ENCODE measurements around the gene HSF2BP. TPM values are rescaled to one million over a fixed set of nuclear protein-coding genes. Genes with fewer than 3 reads are reported as not detected.

HSF2BP gene
- total and polyA plus RNA-seq, 2 of the 8 experiments (the other 6 are each of a cell fraction or from before 2014, with no cell fraction given), result 0.51 to 0.93 TPM

GRCh38 chr21:43590194-43590593, 69.1 kb downstream of the HSF2BP start:
- Histone ChIP-seq H3K4me3 (ENCODE audit: extremely low read depth in 1 of 4, insufficient read depth in 2 of 4, low read depth in 3 of 4, low read length in 4 of 4) (no peak overlapping the region), H2BK12ac (ENCODE audit: low read depth, low read length) (no peak overlapping the region), H3K23ac (ENCODE audit: insufficient read length) (no peak overlapping the region), H4K5ac (ENCODE audit: insufficient read length, low read depth, low read length) (no peak overlapping the region), H3K18ac (ENCODE audit: extremely low read depth, low read length) (no peak overlapping the region), H2AFZ (ENCODE audit: low read length) (no peak overlapping the region), H4K91ac (replicated peaks; ENCODE audit: insufficient read length, low read length) (no peak overlapping the region), H3K4ac (replicated peaks; ENCODE audit: insufficient read length, low read depth, low read length) (no peak overlapping the region), H3K4me1 (replicated peaks in 1 of 4; ENCODE audit: control insufficient read depth in 3 of 4, insufficient read depth in 4 of 4, low read length in 3 of 4) (no peaks in the 10 kb centered on the region; a peak in 2 of 7 replicates), H3K56ac (replicated peaks; ENCODE audit: insufficient read length, low read depth, low read length) (no peak overlapping the region), H2BK120ac (replicated peaks; ENCODE audit: low read depth, low read length) (no peak overlapping the region), H3K9me3 (ENCODE audit: insufficient read depth in 2 of 2, low read depth in 1 of 2, low read length in 1 of 2) (no peaks in the 10 kb centered on the region), H3K4me2 (ENCODE audit: insufficient read depth in 1 of 2, low read depth in 2 of 2, low read length in 2 of 2) (no peak overlapping the region), H3K9ac (replicated peaks in 1 of 4; ENCODE audit: extremely low read depth in 1 of 4, low read depth in 3 of 4, low read length in 3 of 4) (no peak overlapping the region), H2AK5ac (ENCODE audit: low read depth, low read length) (no peak overlapping the region), H3K27me3 (replicated peaks in 1 of 4; ENCODE audit: control insufficient read depth in 3 of 4, extremely low read depth in 1 of 4, insufficient read depth in 3 of 4, low read length in 3 of 4) (no peaks in the 10 kb centered on the region), H3K23me2 (ENCODE audit: low read depth, low read length) (no peaks in the 10 kb centered on the region), H3K36me3 (ENCODE audit: control insufficient read depth in 2 of 4, insufficient read depth in 4 of 4, low read length in 3 of 4) (no peaks in the 10 kb centered on the region), H2BK20ac (ENCODE audit: low read length) (no peak overlapping the region), H4K20me1 (replicated peaks in 1 of 2; ENCODE audit: control insufficient read depth in 1 of 2, insufficient read depth in 2 of 2, low read length in 2 of 2) (no peaks in the 10 kb centered on the region), H3K79me2 (ENCODE audit: control insufficient read depth in 1 of 2, insufficient read depth in 2 of 2, low read length in 2 of 2) (no peaks in the 10 kb centered on the region), H2BK5ac (ENCODE audit: low read depth, low read length) (no peak overlapping the region), H3K79me1 (ENCODE audit: low read depth, low read length) (no peaks in the 10 kb centered on the region), H2BK15ac (ENCODE audit: low read length) (no peak overlapping the region), H4K8ac (ENCODE audit: extremely low read depth, insufficient read depth, low read length) (no peak overlapping the region), H3K27ac (ENCODE audit: low read depth, low read length) (no peak overlapping the region), H3K14ac (ENCODE audit: insufficient read length) (no peak overlapping the region)
- DNase-seq (ENCODE audit: low read depth in 1 of 2, low spot score in 2 of 2) (no peak), FAIRE-seq (no peak)
- WGBS, 2 experiments (ENCODE audit: extremely low coverage in 1 of 2, insufficient coverage in 1 of 2, insufficient read length in 1 of 2, insufficient replicate concordance in 2 of 2, low coverage in 1 of 2, low lambda C conversion rate in 2 of 2, missing lambda C conversion rate in 1 of 2), result 92% methylated on average over 2 of the region's 2 CpGs; no CpG with 5 or more reads in 1 of the 2 experiments
- POLR2A ChIA-PET (ENCODE audit: partially characterized antibody), result no interaction called here
- CTCF ChIA-PET (ENCODE audit: partially characterized antibody), result interaction anchor here (1.4 kb wide), 1 partner anchor 21 kb away, joined by 8 read pairs; no protein-coding TSS in a partner anchor
- no peak for TF ChIP-seq SRF (IDR thresholded peaks at IDR 0.05; ENCODE audit: low read depth, low read length)
- no peak for TF ChIP-seq SP2 (IDR thresholded peaks at IDR 0.05; ENCODE audit: low read length)
- TF ChIP-seq FOSL1 (IDR thresholded peaks at IDR 0.05; ENCODE audit: insufficient read depth, low read depth, low read length), result no peak
- TF ChIP-seq MAX (IDR thresholded peaks at IDR 0.05), result no peak
- no peak for TF ChIP-seq RFX5 (IDR thresholded peaks at IDR 0.05; ENCODE audit: borderline replicate concordance, low read depth, low read length)
- no peak for TF ChIP-seq CTCF (IDR thresholded peaks at IDR 0.05; ENCODE audit: control extremely low read depth in 1 of 3, insufficient read depth in 1 of 3, low read depth in 1 of 3, low read length in 3 of 3)
- no peak for TF ChIP-seq PHF8 (conservative IDR thresholded peaks at IDR 0.05; ENCODE audit: low read depth, low read length)
- no peak for TF ChIP-seq CBX8 (IDR thresholded peaks at IDR 0.05; ENCODE audit: borderline replicate concordance, low read depth, low read length)
- no peak for TF ChIP-seq KDM4A (IDR thresholded peaks at IDR 0.05; ENCODE audit: low read depth, low read length, severe bottlenecking)
- no peak for TF ChIP-seq POLR2AphosphoS5 (IDR thresholded peaks at IDR 0.05; ENCODE audit: low read depth, low read length)
- TF ChIP-seq EP300 (IDR thresholded peaks at IDR 0.05; ENCODE audit: borderline replicate concordance in 1 of 2, low read depth in 2 of 2, low read length in 2 of 2), result no peak
- no peak for TF ChIP-seq SP4 (IDR thresholded peaks at IDR 0.05; ENCODE audit: low read length)
